Endothelial cell of umbilical vein (primary cell): ENCODE results near the gene PRR16. TPM values are rescaled to one million over a fixed set of nuclear protein-coding genes. Genes with fewer than 3 reads are reported as not detected.

ENCODE experiments used
- BruUV-seq: library from RNA; stranded (reverse); fragments of 400-500 nt; replicated peaks from 2 replicates; lab custom pipeline; 2021; lab: Mats Ljungman, UMichigan
- CTCF ChIA-PET: fragments of 300-600, 350-600 bp; sonication (Branson Sonifier 250); formaldehyde crosslinking; loops from one replicate; lab custom pipeline; 2021; ENCODE audit warnings: antibody characterized with exemption, inconsistent platforms; lab: Charles Lee
- POLR2A ChIA-PET: fragments of 300-600, 350-600 bp; sonication (Branson Sonifier 250); formaldehyde crosslinking; loops from one replicate; lab custom pipeline; 2021; ENCODE audit warnings: antibody characterized with exemption, inconsistent platforms; lab: Charles Lee
- DNase-seq: peaks from one replicate; pipeline ENCODE4 v3.0.0-alpha.2; 2011; ENCODE audit warnings: low read depth, low spot score
- FAIRE-seq: peaks from 2 replicates; lab custom pipeline; 2011; peaks lifted over from hg19 to GRCh38; lab: Jason Lieb, UNC
- H2AFZ ChIP-seq: 2 replicates; pipeline ENCODE4 v1.6.0; 2012; ENCODE audit warnings: low read depth, low read length, control low read depth, inconsistent platforms
- H3K27ac ChIP-seq: 2 replicates; pipeline ENCODE4 v1.5.1; 2011; ENCODE audit warnings: low read depth, mild to moderate bottlenecking, control low read depth, low read length, moderate library complexity; ENCODE audit not compliant: insufficient read depth
- H3K27me3 ChIP-seq, 2 experiments: 2 replicates each; pipeline versions ENCODE4 v1.6.0 to v1.6.1; 2011; ENCODE audit warnings: low read length in 2 of 2, mixed read lengths in 1 of 2; ENCODE audit not compliant: control insufficient read depth in 2 of 2, insufficient read depth in 2 of 2
- H3K36me3 ChIP-seq, 2 experiments: 2 replicates in 1 of 2; 3 replicates in 1 of 2; pipeline ENCODE4 v1.5.1; 2011; ENCODE audit warnings: low read length in 2 of 2, mild to moderate bottlenecking in 1 of 2, moderate library complexity in 1 of 2; ENCODE audit not compliant: control insufficient read depth in 2 of 2, insufficient read depth in 2 of 2; ENCODE audit errors: extremely low read depth in 1 of 2
- H3K4me1 ChIP-seq: 3 replicates; pipeline ENCODE4 v1.5.1; 2011; ENCODE audit warnings: mild to moderate bottlenecking, low read length; ENCODE audit not compliant: control insufficient read depth, insufficient read depth; ENCODE audit errors: extremely low read depth
- H3K4me2 ChIP-seq: 2 replicates; pipeline ENCODE4 v1.6.1; 2011; ENCODE audit warnings: low read length, control low read depth, mixed read lengths; ENCODE audit not compliant: insufficient read depth
- H3K4me3 ChIP-seq, 3 experiments: fragments of 200-600 bp in 1 of 3; sonication (generic), shearing (Covaris generic) in 1 of 3; replicated peaks in 1 of 3; 2 replicates each; pipeline ENCODE4 v1.5.1; 2011 to 2016; ENCODE audit warnings: control low read depth in 3 of 3, low read length in 3 of 3, mild to moderate bottlenecking in 2 of 3, inconsistent platforms in 1 of 3, low read depth in 1 of 3, moderate library complexity in 1 of 3; ENCODE audit not compliant: insufficient read depth in 1 of 3
- H3K79me2 ChIP-seq: 2 replicates; pipeline ENCODE4 v1.6.0; 2012; ENCODE audit warnings: low read length, inconsistent platforms; ENCODE audit not compliant: control insufficient read depth, insufficient read depth
- H3K9ac ChIP-seq: replicated peaks from 2 replicates; pipeline ENCODE3; 2011; ENCODE audit warnings: low read length, control low read depth; ENCODE audit not compliant: insufficient read depth; ENCODE audit errors: extremely low read depth
- H3K9me1 ChIP-seq: replicated peaks from 3 replicates; pipeline ENCODE4 v1.6.0; 2011; ENCODE audit warnings: mild to moderate bottlenecking, low read length; ENCODE audit not compliant: control insufficient read depth, insufficient read depth; ENCODE audit errors: extremely low read depth
- H3K9me3 ChIP-seq: replicated peaks from 2 replicates; pipeline ENCODE4 v1.5.1; 2012; ENCODE audit warnings: low read length, inconsistent platforms; ENCODE audit not compliant: control insufficient read depth, insufficient read depth
- H4K20me1 ChIP-seq: replicated peaks from 2 replicates; pipeline ENCODE3; 2011; ENCODE audit warnings: mild to moderate bottlenecking, low read length; ENCODE audit not compliant: control insufficient read depth, insufficient read depth; ENCODE audit errors: extremely low read depth
- CTCF ChIP-seq, 2 donors: IDR thresholded peaks; 1 replicate in 1 of 2; 2 replicates in 1 of 2; pipeline ENCODE4 v1.5.1; 2011; ENCODE audit warnings: low read length in 2 of 2, mild to moderate bottlenecking in 2 of 2, moderate library complexity in 2 of 2, control low read depth in 1 of 2, inconsistent platforms in 1 of 2, low read depth in 1 of 2; ENCODE audit not compliant: insufficient read depth in 1 of 2; ENCODE audit errors: extremely low read depth in 1 of 2
- EZH2 ChIP-seq: IDR thresholded peaks from 2 replicates; pipeline ENCODE4 v1.6.1; 2012; ENCODE audit warnings: borderline replicate concordance, low read depth, mild to moderate bottlenecking, moderate library complexity, low read length, inconsistent platforms; ENCODE audit not compliant: severe bottlenecking
- FOS ChIP-seq: IDR thresholded peaks from 2 replicates; pipeline ENCODE4 v1.6.1; 2011; ENCODE audit warnings: mild to moderate bottlenecking, low read length, moderate library complexity, borderline replicate concordance; ENCODE audit not compliant: insufficient read depth
- GATA2 ChIP-seq: IDR thresholded peaks from 2 replicates; pipeline ENCODE4 v1.7.0; 2011; ENCODE audit warnings: low read depth, mild to moderate bottlenecking, moderate library complexity, mixed read lengths, low read length; ENCODE audit not compliant: insufficient read length, insufficient read depth
- JUN ChIP-seq: IDR thresholded peaks from 2 replicates; pipeline ENCODE4 v1.6.1; 2011; ENCODE audit warnings: borderline replicate concordance, low read depth; ENCODE audit not compliant: insufficient read length, insufficient read depth
- MAX ChIP-seq: IDR thresholded peaks from 2 replicates; pipeline ENCODE4 v1.6.1; 2011; ENCODE audit not compliant: insufficient read depth, insufficient read length
- MYC ChIP-seq: IDR thresholded peaks from one replicate; pipeline ENCODE4 v1.6.1; 2011; ENCODE audit warnings: mild to moderate bottlenecking, low read depth, low read length
- POLR2A ChIP-seq: IDR thresholded peaks from 2 replicates; pipeline ENCODE4 v1.6.1; 2012; ENCODE audit warnings: low read depth, mild to moderate bottlenecking, control low read depth, low read length
- POLR2AphosphoS5 ChIP-seq: IDR thresholded peaks from 2 replicates; pipeline ENCODE4 v1.6.1; 2012; ENCODE audit warnings: low read depth, mild to moderate bottlenecking, control low read depth, low read length, moderate library complexity; ENCODE audit not compliant: insufficient read depth
- dilution Hi-C: fragments of 300-500 bp; cut with MboI; formaldehyde crosslinking; loops from one replicate; pipeline ENCODE4 v1.15.0; 2019; ENCODE audit warnings: low sequenced_read_pairs; ENCODE audit not compliant: extremely low pct_ligation_motif_present
- intact Hi-C: fragments of 100-400 bp; cut with micrococcal nuclease; formaldehyde crosslinking; loops from one replicate; pipeline ENCODE4 v1.10.0; 2022
- polyA plus RNA-seq, 4 experiments: library from polyadenylated mRNA; depleted of rRNA in 3 of 4; stranded (reverse) in 3 of 4; unstranded in 1 of 4; fragments of >200 nt; gene quantifications; 2 replicates each; pipeline versions ENCODE4 v1.2.1 to v1.2.3, GENCODE V29; 2011 to 2012; ENCODE audit warnings: missing spikeins in 1 of 4
- total RNA-seq: library from RNA; stranded (reverse); gene quantifications from 2 replicates; pipeline ENCODE4 v1.2.3, GENCODE V29; 2021

The PRR16 gene
- total and polyA plus RNA-seq, 2 donors (not counting 3 experiments of a cell fraction or from before 2014, with no cell fraction given) = 0.91 to 1.2 TPM

GRCh38 chr5:120449501-120449900 lies 14.6 kb upstream of the PRR16 start:
- dilution Hi-C loops = no loop called here
- Histone ChIP-seq H3K4me1 (peaks cover 29% of the 10 kb centered on the region), H3K27me3 (no peaks in the 10 kb centered on the region), H3K9me3 (no peaks in the 10 kb centered on the region), H3K9ac (no peak overlapping the region), H2AFZ (no peak overlapping the region), H3K79me2 (no peaks in the 10 kb centered on the region), H4K20me1 (no peaks in the 10 kb centered on the region), H3K36me3 (no peaks in the 10 kb centered on the region), H3K4me3 (no peak overlapping the region), H3K27ac (no peak overlapping the region), H3K4me2 (no peak overlapping the region), H3K9me1 (no peaks in the 10 kb centered on the region)
- peak; percentile 16 for TF ChIP-seq FOS
- no peak for TF ChIP-seq MAX
- DNase-seq = no peak
- ChIA-PET POLR2A (interaction anchor here (0.6 kb wide), 1 partner anchor 926 kb away, joined by 4 read pairs; no protein-coding TSS in a partner anchor), CTCF (interaction anchor here (1.4 kb wide), 1 partner anchor 43 kb away, joined by 3 read pairs; no protein-coding TSS in a partner anchor)
- no peak for FAIRE-seq
- intact Hi-C loops = loop anchor here (5.0 kb wide), 3 partner anchors 122 to 1462 kb away; partner anchors contain the start of gene DTWD2
- no TSS peak for BruUV-seq

GRCh38 chr5:120450910-120451309 lies 13.2 kb upstream of the PRR16 start:
- Histone ChIP-seq H3K4me2 (no peak overlapping the region), H3K27ac (no peak overlapping the region), H3K4me3 (no peak overlapping the region), H3K79me2 (no peaks in the 10 kb centered on the region), H3K9ac (no peak overlapping the region), H3K27me3 (no peaks in the 10 kb centered on the region), H4K20me1 (no peaks in the 10 kb centered on the region), H2AFZ (no peak overlapping the region), H3K9me1 (no peaks in the 10 kb centered on the region), H3K36me3 (no peaks in the 10 kb centered on the region), H3K4me1 (peaks cover 21% of the 10 kb centered on the region), H3K9me3 (no peaks in the 10 kb centered on the region)
- ChIA-PET CTCF (interaction anchor here (1.4 kb wide), 1 partner anchor 45 kb away, joined by 3 read pairs; no protein-coding TSS in a partner anchor), POLR2A (no interaction called here)
- FAIRE-seq = no peak
- TF ChIP-seq MYC (no peak), FOS (no peak), EZH2 (no peak), POLR2A (no peak), GATA2 (no peak), POLR2AphosphoS5 (no peak), JUN (no peak), MAX (no peak), CTCF (IDR thresholded peaks at IDR 0.05; ENCODE audit: extremely low read depth in 1 of 2, insufficient read depth in 1 of 2, low read depth in 1 of 2, low read length in 2 of 2) (no peak)
- BruUV-seq = no TSS peak
- dilution Hi-C loops = no loop called here
- no peak for DNase-seq
- intact Hi-C loops = no loop called here
